ENCODE measurements around the gene FIBP. TPM values are rescaled to one million over a fixed set of nuclear protein-coding genes. Genes with fewer than 3 reads are reported as not detected.
A peak's percentile ranks its signal among the peaks of the same experiment; 100 is the strongest.

FIBP gene
- total and polyA plus RNA-seq, 2 of the 8 experiments (the other 6 are each of a cell fraction or from before 2014, with no cell fraction given), result 74.3 to 173 TPM

DNA sequence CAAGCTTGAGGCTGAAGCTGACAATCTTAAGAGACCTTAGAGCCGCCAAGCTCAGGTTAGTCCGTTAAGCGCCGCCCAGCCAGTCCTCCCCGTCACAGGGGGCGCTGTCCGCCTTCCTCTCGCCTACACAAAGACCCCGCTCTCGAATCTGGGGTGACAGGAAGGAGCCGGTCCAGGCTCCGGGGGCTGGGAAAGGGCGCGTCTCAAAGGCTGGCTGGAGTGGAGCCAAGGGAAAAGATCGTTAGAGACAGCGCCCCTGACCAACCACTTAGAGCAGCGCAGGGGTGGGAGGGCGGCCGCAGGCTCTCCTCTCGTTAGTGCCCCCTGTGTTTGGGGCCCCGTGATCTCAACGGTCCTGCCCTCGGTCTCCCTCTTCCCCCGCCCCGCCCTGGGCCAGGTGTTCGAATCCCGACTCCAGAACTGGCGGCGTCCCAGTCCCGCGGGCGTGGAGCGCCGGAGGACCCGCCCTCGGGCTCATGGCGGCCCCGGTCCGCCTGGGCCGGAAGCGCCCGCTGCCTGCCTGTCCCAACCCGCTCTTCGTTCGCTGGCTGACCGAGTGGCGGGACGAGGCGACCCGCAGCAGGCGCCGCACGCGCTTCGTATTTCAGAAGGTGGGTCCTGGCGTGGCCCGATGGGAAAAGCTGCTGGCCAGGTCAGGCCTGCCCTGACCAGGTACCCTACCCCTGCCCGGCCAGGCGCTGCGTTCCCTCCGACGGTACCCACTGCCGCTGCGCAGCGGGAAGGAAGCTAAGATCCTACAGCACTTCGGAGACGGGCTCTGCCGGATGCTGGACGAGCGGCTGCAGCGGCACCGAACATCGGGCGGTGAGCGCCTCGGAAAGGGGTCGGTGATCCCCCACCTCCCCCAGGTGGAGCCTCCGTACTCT lies 27.8 kb downstream of the FIBP start, which contains the start of gene MUS81 (continued):
- TF ChIP-seq HDAC2 (IDR thresholded peaks at IDR 0.05; ENCODE audit: borderline replicate concordance in 1 of 2, low read depth in 2 of 2, low read length in 2 of 2), result peak; percentile 31 to 67; a peak in 2 of 4 replicates
- TF ChIP-seq, protein P1, sequence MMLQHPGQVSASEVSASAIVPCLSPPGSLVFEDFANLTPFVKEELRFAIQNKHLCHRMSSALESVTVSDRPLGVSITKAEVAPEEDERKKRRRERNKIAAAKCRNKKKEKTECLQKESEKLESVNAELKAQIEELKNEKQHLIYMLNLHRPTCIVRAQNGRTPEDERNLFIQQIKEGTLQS (IDR thresholded peaks at IDR 0.05; ENCODE audit: insufficient read depth, low read depth, low read length), result no peak
- no peak for TF ChIP-seq TEAD4 (IDR thresholded peaks at IDR 0.05; ENCODE audit: low read depth, low read length)
- TF ChIP-seq GABPA (IDR thresholded peaks at IDR 0.05; ENCODE audit: borderline replicate concordance, insufficient read depth, low read length), result peak; percentile 74; the same call in 1 of the 2 replicates
- TF ChIP-seq YY1 (IDR thresholded peaks at IDR 0.05; ENCODE audit: low read depth, low read length), result 0 out of 2 replicates have a peak, but pooled peaks have one; percentile 11
- no peak for TF ChIP-seq TCF12 (IDR thresholded peaks at IDR 0.05; ENCODE audit: low read depth, low read length)
- peak; percentile 87 for TF ChIP-seq TBP (IDR thresholded peaks at IDR 0.05; ENCODE audit: low read depth, low read length)
- TF ChIP-seq MAFK (IDR thresholded peaks at IDR 0.05; ENCODE audit: low read depth, low read length), result no peak
- TF ChIP-seq SP1 (IDR thresholded peaks at IDR 0.05; ENCODE audit: low read depth, low read length), result peak; percentile 83; the same call in 1 of the 2 replicates
- TF ChIP-seq SRF (IDR thresholded peaks at IDR 0.05; ENCODE audit: low read depth, low read length), result 0 out of 2 replicates have a peak, but pooled peaks have one; percentile 17
- TF ChIP-seq CREB1 (IDR thresholded peaks at IDR 0.05), result peak; percentile 30
- TF ChIP-seq CTBP2 (IDR thresholded peaks at IDR 0.05; ENCODE audit: borderline replicate concordance, insufficient read depth, insufficient read length, low read length), result no peak
- TF ChIP-seq RXRA (IDR thresholded peaks at IDR 0.05; ENCODE audit: insufficient read depth, low read depth, low read length), result no peak
- no peak for TF ChIP-seq EZH2 (IDR thresholded peaks at IDR 0.05; ENCODE audit: low read depth, low read length, severe bottlenecking)
- peak; percentile 35 for TF ChIP-seq NANOG (IDR thresholded peaks at IDR 0.05; ENCODE audit: insufficient read depth, low read depth, low read length, poor library complexity, severe bottlenecking)
- no peak for TF ChIP-seq POU5F1 (IDR thresholded peaks at IDR 0.05; ENCODE audit: low read depth, low read length)
- peak in 1 of 2 experiments; percentile 37; a peak in 2 of 4 replicates for TF ChIP-seq RAD21 (IDR thresholded peaks at IDR 0.05 in 1 of 2, conservative IDR thresholded peaks at IDR 0.05 in 1 of 2; ENCODE audit: low read depth in 2 of 2, low read length in 2 of 2)
- TF ChIP-seq EGR1 (IDR thresholded peaks at IDR 0.05; ENCODE audit: borderline replicate concordance, low read depth, low read length), result peak; percentile 87
- TF ChIP-seq CBX5 (IDR thresholded peaks at IDR 0.05; ENCODE audit: low read depth, low read length), result no peak
- TF ChIP-seq CHD1 (IDR thresholded peaks at IDR 0.05; ENCODE audit: low read depth, low read length), result no peak
